ENCODE measurements around the gene PNKP. TPM values are rescaled to one million over a fixed set of nuclear protein-coding genes. Genes with fewer than 3 reads are reported as not detected.

PNKP gene
- total and polyA plus RNA-seq, 2 of the 8 experiments (the other 6 are each of a cell fraction or from before 2014, with no cell fraction given): 45.8 to 105 TPM

DNA sequence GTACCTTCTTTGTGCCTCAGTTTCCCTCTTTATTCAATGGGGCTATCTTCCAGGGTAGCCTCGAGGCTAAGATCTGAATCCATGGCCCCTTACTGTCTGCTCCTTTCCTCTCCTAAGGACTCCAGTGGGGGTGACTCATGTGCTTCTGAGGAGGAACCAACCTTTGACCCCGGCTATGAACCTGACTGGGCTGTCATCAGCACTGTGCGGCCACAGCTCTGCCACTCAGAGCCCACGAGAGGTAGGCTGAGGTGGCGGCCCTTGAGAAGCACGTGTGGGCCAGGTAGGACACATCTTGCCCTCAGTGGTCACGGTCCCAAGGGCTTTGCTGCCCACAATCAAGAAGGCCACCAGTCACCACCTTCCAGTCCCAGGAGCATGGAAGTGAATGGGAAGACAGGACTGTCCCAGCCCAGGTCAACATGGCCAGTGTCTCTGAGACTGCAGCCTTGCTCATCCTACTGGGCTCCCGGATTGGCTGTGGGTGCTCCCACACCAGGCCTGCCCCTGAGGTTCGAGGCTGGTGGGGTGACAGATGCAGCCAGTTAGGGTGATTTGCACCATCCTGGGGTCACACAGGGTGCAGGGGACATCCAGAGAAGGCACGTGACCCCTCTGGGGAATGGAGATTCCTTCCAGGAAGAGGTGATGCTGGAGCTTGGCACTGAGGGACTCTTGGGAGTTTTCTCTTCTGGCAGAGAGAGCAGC is 12.9 kb upstream of the PNKP start:
- FAIRE-seq: no peak
- H3K9ac ChIP-seq (replicated peaks in 1 of 4; ENCODE audit: extremely low read depth in 1 of 4, low read depth in 3 of 4, low read length in 3 of 4): no peak overlapping the region
- H4K8ac ChIP-seq (ENCODE audit: extremely low read depth, insufficient read depth, low read length): peak overlapping the region; percentile 7
- peaks cover 22 to 56% (median 47%) of the 10 kb centered on the region in 4 experiments for H3K36me3 ChIP-seq (ENCODE audit: control insufficient read depth in 2 of 4, insufficient read depth in 4 of 4, low read length in 3 of 4)
- H3K79me1 ChIP-seq (ENCODE audit: low read depth, low read length): peaks cover 12% of the 10 kb centered on the region
- H3K79me2 ChIP-seq (ENCODE audit: control insufficient read depth in 1 of 2, insufficient read depth in 2 of 2, low read length in 2 of 2): peaks cover 0 to 19% of the 10 kb centered on the region in 2 experiments; a peak in 2 of 4 replicates
- ChIA-PET CTCF (ENCODE audit: partially characterized antibody) (interaction anchor here (1.1 to 2.0 kb wide), 4 partner anchors 9 to 191 kb away, joined by 3 to 5 read pairs (median 3); partner anchors contain the start of gene ADM5), POLR2A (ENCODE audit: partially characterized antibody) (interaction anchor here (0.6 to 6.2 kb wide), 8 partner anchors 8 to 440 kb away, joined by 3 to 76 read pairs (median 3); partner anchors contain the start of gene PNKP)
- H3K4me3 ChIP-seq (ENCODE audit: extremely low read depth in 1 of 4, insufficient read depth in 2 of 4, low read depth in 3 of 4, low read length in 4 of 4): no peak overlapping the region
- H2BK12ac ChIP-seq (ENCODE audit: low read depth, low read length): no peak overlapping the region
- H3K4me2 ChIP-seq (ENCODE audit: insufficient read depth in 1 of 2, low read depth in 2 of 2, low read length in 2 of 2): no peak overlapping the region
- H3K4ac ChIP-seq (replicated peaks; ENCODE audit: insufficient read length, low read depth, low read length): no peak overlapping the region
- H3K27ac ChIP-seq (ENCODE audit: low read depth, low read length): no peak overlapping the region
- H3K9me3 ChIP-seq (ENCODE audit: insufficient read depth in 2 of 2, low read depth in 1 of 2, low read length in 1 of 2): no peaks in the 10 kb centered on the region
- peaks cover 10 to 18% of the 10 kb centered on the region in 2 experiments for H4K20me1 ChIP-seq (replicated peaks in 1 of 2; ENCODE audit: control insufficient read depth in 1 of 2, insufficient read depth in 2 of 2, low read length in 2 of 2)
- H3K4me1 ChIP-seq (replicated peaks in 1 of 4; ENCODE audit: control insufficient read depth in 3 of 4, insufficient read depth in 4 of 4, low read length in 3 of 4): peaks cover 0 to 10% (median 6%) of the 10 kb centered on the region in 4 experiments; a peak in 6 of 7 replicates
- no peak overlapping the region for H3K18ac ChIP-seq (ENCODE audit: extremely low read depth, low read length)
- no peak overlapping the region for H3K14ac ChIP-seq (ENCODE audit: insufficient read length)
- peaks cover 16% of the 10 kb centered on the region for H3K23me2 ChIP-seq (ENCODE audit: low read depth, low read length)
- H2BK15ac ChIP-seq (ENCODE audit: low read length): no peak overlapping the region
- H3K27me3 ChIP-seq (replicated peaks in 1 of 4; ENCODE audit: control insufficient read depth in 3 of 4, extremely low read depth in 1 of 4, insufficient read depth in 3 of 4, low read length in 3 of 4): no peaks in the 10 kb centered on the region
- no peak overlapping the region for H2AFZ ChIP-seq (ENCODE audit: low read length)
- no peak for DNase-seq (ENCODE audit: low read depth in 1 of 2, low spot score in 2 of 2)
- H2AK5ac ChIP-seq (ENCODE audit: low read depth, low read length): no peak overlapping the region
- no peak overlapping the region for H4K5ac ChIP-seq (ENCODE audit: insufficient read length, low read depth, low read length)
- H2BK120ac ChIP-seq (replicated peaks; ENCODE audit: low read depth, low read length): no peak overlapping the region
- H4K91ac ChIP-seq (replicated peaks; ENCODE audit: insufficient read length, low read length): no peak overlapping the region
- no peak overlapping the region for H3K23ac ChIP-seq (ENCODE audit: insufficient read length)
- H2BK20ac ChIP-seq (ENCODE audit: low read length): no peak overlapping the region
- H2BK5ac ChIP-seq (ENCODE audit: low read depth, low read length): no peak overlapping the region; the same call in 1 of the 2 replicates
- H3K56ac ChIP-seq (replicated peaks; ENCODE audit: insufficient read length, low read depth, low read length): no peak overlapping the region
- WGBS, 2 experiments (ENCODE audit: extremely low coverage in 1 of 2, insufficient coverage in 1 of 2, insufficient read length in 1 of 2, insufficient replicate concordance in 2 of 2, low coverage in 1 of 2, low lambda C conversion rate in 2 of 2, missing lambda C conversion rate in 1 of 2): 94% methylated on average over 10 of the region's 10 CpGs; no CpG with 5 or more reads in 1 of the 2 experiments
- no peak for TF ChIP-seq TAF7 (optimal IDR thresholded peaks at IDR 0.05; ENCODE audit: borderline replicate concordance, low read depth, low read length)
- TF ChIP-seq EZH2 (IDR thresholded peaks at IDR 0.05; ENCODE audit: low read depth, low read length, severe bottlenecking): no peak
- TF ChIP-seq BACH1 (IDR thresholded peaks at IDR 0.05; ENCODE audit: low read length): no peak
- TF ChIP-seq ATF3 (IDR thresholded peaks at IDR 0.05; ENCODE audit: insufficient read depth, low read depth, low read length): no peak
- no peak for TF ChIP-seq GTF2F1 (IDR thresholded peaks at IDR 0.05; ENCODE audit: borderline replicate concordance, low read depth, low read length)
- no peak for TF ChIP-seq USF2 (IDR thresholded peaks at IDR 0.05; ENCODE audit: low read length)
- TF ChIP-seq KDM5A (IDR thresholded peaks at IDR 0.05; ENCODE audit: low read length): no peak

All from H1 (cell line).